NCI-H526 (cell line): ENCODE data around the gene MAGEH1.

Experiments used
- DNase-seq, 2 experiments: peaks; one replicate each; lab custom pipeline; 2025; lab: John Stamatoyannopoulos, UW

Gene MAGEH1

DNA sequence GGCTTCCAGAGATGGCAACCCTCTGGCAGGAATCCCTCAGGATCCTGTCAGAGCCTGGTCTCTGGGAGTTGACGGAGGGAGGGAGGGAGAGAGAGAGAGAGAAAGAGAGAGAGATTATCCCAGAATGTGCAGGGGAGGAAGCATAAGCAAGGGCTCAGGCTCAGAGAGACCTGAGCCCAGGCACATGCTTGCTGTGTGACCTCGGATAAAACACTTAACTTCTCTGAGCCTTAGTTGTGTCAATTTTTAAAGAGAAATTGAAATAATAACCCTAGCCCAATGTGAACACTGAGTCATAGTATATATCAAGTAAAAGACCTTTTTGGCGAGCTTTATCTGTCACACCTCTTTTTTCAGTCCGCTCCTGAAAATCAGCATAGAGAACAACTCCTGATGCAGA lies 38.2 kb downstream of the MAGEH1 start:
- DNase-seq = no peak

GRCh38 chrX:55490974-55491373 lies 39.0 kb downstream of the MAGEH1 start:
- DNase-seq = no peak
